H1 (cell line): ENCODE data around the gene RILPL2. TPM values are rescaled to one million over a fixed set of nuclear protein-coding genes. Genes with fewer than 3 reads are reported as not detected.

Source experiments
- CTCF ChIA-PET: fragments of 300-600 bp; sonication (Branson Sonifier 250); formaldehyde crosslinking; loops from one replicate; lab custom pipeline; 2021; ENCODE audit not compliant: partially characterized antibody; lab: Charles Lee
- POLR2A ChIA-PET: fragments of 300-600 bp; sonication (Branson Sonifier 250); formaldehyde crosslinking; loops from one replicate; lab custom pipeline; 2021; ENCODE audit warnings: inconsistent platforms; ENCODE audit not compliant: partially characterized antibody; lab: Charles Lee
- DNase-seq, 2 experiments: peaks; one replicate each; pipeline versions ENCODE4 v3.0.0 to v3.0.0-alpha.2; 2010 to 2022; ENCODE audit warnings: low spot score in 2 of 2, low read depth in 1 of 2, mixed read lengths in 1 of 2
- FAIRE-seq: peaks from 2 replicates; lab custom pipeline; 2011; peaks lifted over from hg19 to GRCh38; lab: Jason Lieb, UNC
- H2AFZ ChIP-seq: 2 replicates; pipeline ENCODE4 v1.8.1; 2012; ENCODE audit warnings: low read length, inconsistent platforms
- H2AK5ac ChIP-seq: 2 replicates; pipeline ENCODE4 v1.6.1; 2013; ENCODE audit warnings: low read depth, low read length
- H2BK120ac ChIP-seq: replicated peaks from 2 replicates; pipeline ENCODE3; 2013; ENCODE audit warnings: low read depth, low read length, inconsistent platforms
- H2BK12ac ChIP-seq: 2 replicates; pipeline ENCODE4 v1.6.1; 2013; ENCODE audit warnings: low read depth, low read length
- H2BK15ac ChIP-seq: 2 replicates; pipeline ENCODE4 v1.6.1; 2013; ENCODE audit warnings: low read length
- H2BK20ac ChIP-seq: 2 replicates; pipeline ENCODE4 v1.6.1; 2013; ENCODE audit warnings: low read length
- H2BK5ac ChIP-seq: 2 replicates; pipeline ENCODE4 v1.6.1; 2013; ENCODE audit warnings: low read depth, low read length
- H3K14ac ChIP-seq: 2 replicates; pipeline ENCODE4 v1.6.1; 2013; ENCODE audit warnings: inconsistent platforms; ENCODE audit not compliant: insufficient read length
- H3K18ac ChIP-seq: 2 replicates; pipeline ENCODE4 v1.6.1; 2013; ENCODE audit warnings: low read length; ENCODE audit errors: extremely low read depth
- H3K23ac ChIP-seq: 2 replicates; pipeline ENCODE4 v1.6.1; 2013; ENCODE audit warnings: inconsistent platforms; ENCODE audit not compliant: insufficient read length
- H3K23me2 ChIP-seq: 2 replicates; pipeline ENCODE4 v1.6.1; 2013; ENCODE audit warnings: low read depth, low read length
- H3K27ac ChIP-seq: 2 replicates; pipeline ENCODE4 v1.6.1; 2011; ENCODE audit warnings: low read depth, low read length, inconsistent platforms
- H3K27me3 ChIP-seq, 4 experiments: replicated peaks in 1 of 4; 1 replicate in 1 of 4; 2 replicates in 3 of 4; pipeline versions ENCODE4 v1.6.1 to v1.8.1; 2011 to 2013; ENCODE audit warnings: low read length in 3 of 4, mild to moderate bottlenecking in 3 of 4, inconsistent platforms in 2 of 4, mixed read lengths in 2 of 4, moderate library complexity in 1 of 4; ENCODE audit not compliant: control insufficient read depth in 3 of 4, insufficient read depth in 3 of 4; ENCODE audit errors: extremely low read depth in 1 of 4
- H3K36me3 ChIP-seq, 4 experiments: 2 replicates each; pipeline versions ENCODE4 v1.6.1 to v1.8.1; 2011 to 2013; ENCODE audit warnings: mild to moderate bottlenecking in 4 of 4, low read length in 3 of 4, moderate library complexity in 2 of 4, control low read depth in 1 of 4, inconsistent platforms in 1 of 4; ENCODE audit not compliant: insufficient read depth in 4 of 4, control insufficient read depth in 2 of 4
- H3K4ac ChIP-seq: replicated peaks from 2 replicates; pipeline ENCODE3; 2013; ENCODE audit warnings: low read length, low read depth, mixed read lengths, inconsistent platforms; ENCODE audit not compliant: insufficient read length
- H3K4me1 ChIP-seq, 4 experiments: replicated peaks in 1 of 4; 1 replicate in 1 of 4; 2 replicates in 3 of 4; pipeline versions ENCODE4 v1.6.1 to v1.8.1; 2011 to 2013; ENCODE audit warnings: low read length in 3 of 4, inconsistent platforms in 2 of 4, mixed read lengths in 1 of 4; ENCODE audit not compliant: insufficient read depth in 4 of 4, control insufficient read depth in 3 of 4
- H3K4me2 ChIP-seq, 2 experiments: 2 replicates each; pipeline versions ENCODE4 v1.6.1 to v1.8.1; 2011 to 2013; ENCODE audit warnings: low read depth in 2 of 2, low read length in 2 of 2, control low read depth in 1 of 2, inconsistent platforms in 1 of 2, mild to moderate bottlenecking in 1 of 2; ENCODE audit not compliant: insufficient read depth in 1 of 2
- H3K4me3 ChIP-seq, 4 experiments: fragments of 200-600, 300-600 bp in 1 of 4; sonication (generic), shearing (Covaris generic), sonication (Bioruptor Twin) in 1 of 4; 2 replicates each; pipeline versions ENCODE4 v1.5.1 to v1.8.1; 2011 to 2016; ENCODE audit warnings: low read length in 4 of 4, low read depth in 3 of 4, control low read depth in 2 of 4, inconsistent platforms in 2 of 4, mild to moderate bottlenecking in 2 of 4, mixed read lengths in 1 of 4, moderate library complexity in 1 of 4; ENCODE audit not compliant: insufficient read depth in 2 of 4; ENCODE audit errors: extremely low read depth in 1 of 4
- H3K56ac ChIP-seq: replicated peaks from 2 replicates; pipeline ENCODE3; 2013; ENCODE audit warnings: low read depth, mild to moderate bottlenecking, mixed read lengths, low read length, inconsistent platforms; ENCODE audit not compliant: insufficient read length
- H3K79me1 ChIP-seq: 2 replicates; pipeline ENCODE4 v1.6.1; 2013; ENCODE audit warnings: low read depth, low read length, control low read depth
- H3K79me2 ChIP-seq, 2 experiments: 2 replicates each; pipeline versions ENCODE4 v1.6.1 to v1.8.1; 2012 to 2013; ENCODE audit warnings: low read length in 2 of 2, mild to moderate bottlenecking in 2 of 2, inconsistent platforms in 1 of 2; ENCODE audit not compliant: insufficient read depth in 2 of 2, control insufficient read depth in 1 of 2
- H3K9ac ChIP-seq, 4 experiments: replicated peaks in 1 of 4; 1 replicate in 1 of 4; 2 replicates in 3 of 4; pipeline versions ENCODE4 v1.6.1 to v1.8.1; 2011 to 2013; ENCODE audit warnings: low read depth in 3 of 4, low read length in 3 of 4, control low read depth in 2 of 4, mild to moderate bottlenecking in 2 of 4, moderate library complexity in 2 of 4, inconsistent platforms in 1 of 4; ENCODE audit errors: extremely low read depth in 1 of 4
- H3K9me3 ChIP-seq, 2 experiments: 2 replicates each; pipeline versions ENCODE4 v1.6.1 to v1.8.1; 2012 to 2013; ENCODE audit warnings: mild to moderate bottlenecking in 2 of 2, moderate library complexity in 2 of 2, control low read depth in 1 of 2, inconsistent platforms in 1 of 2, low read depth in 1 of 2, low read length in 1 of 2, mixed read lengths in 1 of 2; ENCODE audit not compliant: insufficient read depth in 2 of 2
- H4K20me1 ChIP-seq, 2 experiments: replicated peaks in 1 of 2; 2 replicates each; pipeline versions ENCODE3 to v1.8.1; 2011 to 2013; ENCODE audit warnings: inconsistent platforms in 2 of 2, low read length in 2 of 2, mild to moderate bottlenecking in 1 of 2; ENCODE audit not compliant: insufficient read depth in 2 of 2, control insufficient read depth in 1 of 2
- H4K5ac ChIP-seq: 2 replicates; pipeline ENCODE4 v1.6.1; 2013; ENCODE audit warnings: low read length, low read depth, mixed read lengths, inconsistent platforms; ENCODE audit not compliant: insufficient read length
- H4K8ac ChIP-seq: 2 replicates; pipeline ENCODE4 v1.8.0; 2013; ENCODE audit warnings: mild to moderate bottlenecking, moderate library complexity, low read length, inconsistent platforms; ENCODE audit not compliant: insufficient read depth; ENCODE audit errors: extremely low read depth
- H4K91ac ChIP-seq: replicated peaks from 2 replicates; pipeline ENCODE3; 2013; ENCODE audit warnings: low read length, mixed read lengths, inconsistent platforms; ENCODE audit not compliant: insufficient read length
- BACH1 ChIP-seq: IDR thresholded peaks from 2 replicates; pipeline ENCODE4 v1.6.1; 2012; ENCODE audit warnings: low read length, improper control_type of control experiment
- BCL11A ChIP-seq, 2 experiments: IDR thresholded peaks; one replicate each; pipeline ENCODE4 v1.6.1; 2011; ENCODE audit warnings: low read depth in 2 of 2, low read length in 2 of 2, mild to moderate bottlenecking in 2 of 2
- NANOG ChIP-seq: IDR thresholded peaks from 2 replicates; pipeline ENCODE4 v1.6.1; 2011; ENCODE audit warnings: low read length, low read depth, mild to moderate bottlenecking, inconsistent platforms; ENCODE audit not compliant: insufficient read depth, poor library complexity, severe bottlenecking
- RNF2 ChIP-seq: fragments of 200-900, 300-1000 bp; sonication (generic); IDR thresholded peaks from 2 replicates; pipeline ENCODE4 v1.7.1; 2016; ENCODE audit warnings: borderline replicate concordance, low read depth, mild to moderate bottlenecking, antibody characterized with exemption, low read length; ENCODE audit not compliant: poor library complexity, severe bottlenecking; ENCODE audit errors: missing control alignments
- SIN3A ChIP-seq, 2 experiments: IDR thresholded peaks in 1 of 2; conservative IDR thresholded peaks in 1 of 2; 2 replicates each; pipeline ENCODE4 v1.6.1; 2011 to 2012; ENCODE audit warnings: low read length in 2 of 2, improper control_type of control experiment in 1 of 2, low read depth in 1 of 2, mild to moderate bottlenecking in 1 of 2
- SUZ12 ChIP-seq: fragments of 200-600 bp; sonication (generic); IDR thresholded peaks from 2 replicates; pipeline ENCODE4 v1.6.1; 2012; ENCODE audit warnings: mild to moderate bottlenecking, inconsistent platforms, low read length, moderate library complexity, mixed read lengths
- WGBS, 2 experiments: shearing (Covaris generic) in 1 of 2; methylation state at CpG; one replicate each; pipeline versions ENCODE4 v1.1.6 to v1.1.7; 2013 to 2015; ENCODE audit warnings: low lambda C conversion rate in 2 of 2, mixed read lengths in 2 of 2, inconsistent platforms in 1 of 2, low coverage in 1 of 2, missing lambda C conversion rate in 1 of 2; ENCODE audit not compliant: insufficient replicate concordance in 2 of 2, insufficient coverage in 1 of 2, insufficient read length in 1 of 2; ENCODE audit errors: extremely low coverage in 1 of 2, missing lambda C conversion rate in 1 of 2; 5-methylcytosine and 5-hydroxymethylcytosine counted together
- polyA plus RNA-seq, 7 experiments: library from polyadenylated mRNA; depleted of rRNA in 3 of 7; stranded (reverse) in 5 of 7; unstranded in 2 of 7; fragments of >200 nt in 5 of 7; fragments of 200-250 nt in 2 of 7; gene quantifications; 1 replicate in 5 of 7; 2 replicates in 1 of 7; 4 replicates in 1 of 7; pipeline versions ENCODE4 v1.2.1 to v1.2.3, GENCODE V29; 2011 to 2013; ENCODE audit warnings: missing spikeins in 2 of 7, mixed read lengths in 2 of 7
- total RNA-seq: library from RNA; stranded (reverse); fragmentation: NEBNext Ultra II Directional; extraction: Animal tissue kit (Norgen Biotek cat#: 25700); gene quantifications from 2 replicates; pipeline ENCODE4 v1.2.1, GENCODE V29; 2021

Gene RILPL2
- total and polyA plus RNA-seq, 2 of the 8 experiments (the other 6 are each of a cell fraction or from before 2014, with no cell fraction given) = 0.77 to 1.4 TPM

- no peak for FAIRE-seq
These were observed 28.6 kb upstream of the RILPL2 start for GRCh38 chr12:123465084-123465483.

More at GRCh38 chr12:123465084-123465483, 28.6 kb upstream of the RILPL2 start:
- Histone ChIP-seq H2AK5ac (no peak overlapping the region), H2BK5ac (no peak overlapping the region), H3K4ac (no peak overlapping the region), H3K14ac (no peak overlapping the region), H4K91ac (no peak overlapping the region), H3K27ac (no peak overlapping the region), H3K56ac (no peak overlapping the region), H3K79me2 (no peaks in the 10 kb centered on the region), H2BK20ac (no peak overlapping the region), H3K27me3 (no peaks in the 10 kb centered on the region), H4K20me1 (peaks cover 0 to 4% of the 10 kb centered on the region in 2 experiments), H3K23me2 (no peaks in the 10 kb centered on the region), H3K23ac (no peak overlapping the region), H4K8ac (no peak overlapping the region; the same call in 1 of the 2 replicates), H3K36me3 (peaks cover 0 to 6% (median 5%) of the 10 kb centered on the region in 4 experiments; a peak in 4 of 8 replicates), H3K4me3 (no peak overlapping the region), H3K79me1 (peaks cover 3% of the 10 kb centered on the region; the same call in 1 of the 2 replicates), H3K9ac (no peak overlapping the region), H2BK12ac (no peak overlapping the region), H3K4me2 (no peak overlapping the region), H3K9me3 (no peaks in the 10 kb centered on the region), H2BK120ac (no peak overlapping the region), H3K18ac (no peak overlapping the region), H2BK15ac (no peak overlapping the region), H3K4me1 (no peaks in the 10 kb centered on the region), H4K5ac (no peak overlapping the region), H2AFZ (no peak overlapping the region)
- no peak for DNase-seq
- ChIA-PET CTCF (no interaction called here), POLR2A (interaction anchor here (0.8 kb wide), 1 partner anchor 10 kb away, joined by 4 read pairs; no protein-coding TSS in a partner anchor)
- WGBS, 2 experiments = 86% methylated on average over 4 of the region's 4 CpGs; no CpG with 5 or more reads in 1 of the 2 experiments
- TF ChIP-seq BCL11A (IDR thresholded peaks at IDR 0.05; ENCODE audit: low read depth in 2 of 2, low read length in 2 of 2) = no peak
- no peak for TF ChIP-seq SUZ12
- no peak for TF ChIP-seq NANOG
- TF ChIP-seq SIN3A (conservative IDR thresholded peaks at IDR 0.05 in 1 of 2, IDR thresholded peaks at IDR 0.05 in 1 of 2; ENCODE audit: low read depth in 1 of 2, low read length in 2 of 2) = no peak
- no peak for TF ChIP-seq BACH1
- TF ChIP-seq RNF2 = no peak
